H1 (cell line): ENCODE results near the gene LINGO4. TPM values are rescaled to one million over a fixed set of nuclear protein-coding genes. Genes with fewer than 3 reads are reported as not detected.

Source experiments
- CTCF ChIA-PET: fragments of 300-600 bp; sonication (Branson Sonifier 250); formaldehyde crosslinking; loops from one replicate; lab custom pipeline; 2021; ENCODE audit not compliant: partially characterized antibody; lab: Charles Lee
- POLR2A ChIA-PET: fragments of 300-600 bp; sonication (Branson Sonifier 250); formaldehyde crosslinking; loops from one replicate; lab custom pipeline; 2021; ENCODE audit warnings: inconsistent platforms; ENCODE audit not compliant: partially characterized antibody; lab: Charles Lee
- DNase-seq, 2 experiments: peaks; one replicate each; pipeline versions ENCODE4 v3.0.0 to v3.0.0-alpha.2; 2010 to 2022; ENCODE audit warnings: low spot score in 2 of 2, low read depth in 1 of 2, mixed read lengths in 1 of 2
- FAIRE-seq: peaks from 2 replicates; lab custom pipeline; 2011; peaks lifted over from hg19 to GRCh38; lab: Jason Lieb, UNC
- H2AFZ ChIP-seq: 2 replicates; pipeline ENCODE4 v1.8.1; 2012; ENCODE audit warnings: low read length, inconsistent platforms
- H2AK5ac ChIP-seq: 2 replicates; pipeline ENCODE4 v1.6.1; 2013; ENCODE audit warnings: low read depth, low read length
- H2BK120ac ChIP-seq: replicated peaks from 2 replicates; pipeline ENCODE3; 2013; ENCODE audit warnings: low read depth, low read length, inconsistent platforms
- H2BK12ac ChIP-seq: 2 replicates; pipeline ENCODE4 v1.6.1; 2013; ENCODE audit warnings: low read depth, low read length
- H2BK15ac ChIP-seq: 2 replicates; pipeline ENCODE4 v1.6.1; 2013; ENCODE audit warnings: low read length
- H2BK20ac ChIP-seq: 2 replicates; pipeline ENCODE4 v1.6.1; 2013; ENCODE audit warnings: low read length
- H2BK5ac ChIP-seq: 2 replicates; pipeline ENCODE4 v1.6.1; 2013; ENCODE audit warnings: low read depth, low read length
- H3K14ac ChIP-seq: 2 replicates; pipeline ENCODE4 v1.6.1; 2013; ENCODE audit warnings: inconsistent platforms; ENCODE audit not compliant: insufficient read length
- H3K18ac ChIP-seq: 2 replicates; pipeline ENCODE4 v1.6.1; 2013; ENCODE audit warnings: low read length; ENCODE audit errors: extremely low read depth
- H3K23ac ChIP-seq: 2 replicates; pipeline ENCODE4 v1.6.1; 2013; ENCODE audit warnings: inconsistent platforms; ENCODE audit not compliant: insufficient read length
- H3K23me2 ChIP-seq: 2 replicates; pipeline ENCODE4 v1.6.1; 2013; ENCODE audit warnings: low read depth, low read length
- H3K27ac ChIP-seq: 2 replicates; pipeline ENCODE4 v1.6.1; 2011; ENCODE audit warnings: low read depth, low read length, inconsistent platforms
- H3K27me3 ChIP-seq, 4 experiments: replicated peaks in 1 of 4; 1 replicate in 1 of 4; 2 replicates in 3 of 4; pipeline versions ENCODE4 v1.6.1 to v1.8.1; 2011 to 2013; ENCODE audit warnings: low read length in 3 of 4, mild to moderate bottlenecking in 3 of 4, inconsistent platforms in 2 of 4, mixed read lengths in 2 of 4, moderate library complexity in 1 of 4; ENCODE audit not compliant: control insufficient read depth in 3 of 4, insufficient read depth in 3 of 4; ENCODE audit errors: extremely low read depth in 1 of 4
- H3K36me3 ChIP-seq, 4 experiments: 2 replicates each; pipeline versions ENCODE4 v1.6.1 to v1.8.1; 2011 to 2013; ENCODE audit warnings: mild to moderate bottlenecking in 4 of 4, low read length in 3 of 4, moderate library complexity in 2 of 4, control low read depth in 1 of 4, inconsistent platforms in 1 of 4; ENCODE audit not compliant: insufficient read depth in 4 of 4, control insufficient read depth in 2 of 4
- H3K4ac ChIP-seq: replicated peaks from 2 replicates; pipeline ENCODE3; 2013; ENCODE audit warnings: low read length, low read depth, mixed read lengths, inconsistent platforms; ENCODE audit not compliant: insufficient read length
- H3K4me1 ChIP-seq, 4 experiments: replicated peaks in 1 of 4; 1 replicate in 1 of 4; 2 replicates in 3 of 4; pipeline versions ENCODE4 v1.6.1 to v1.8.1; 2011 to 2013; ENCODE audit warnings: low read length in 3 of 4, inconsistent platforms in 2 of 4, mixed read lengths in 1 of 4; ENCODE audit not compliant: insufficient read depth in 4 of 4, control insufficient read depth in 3 of 4
- H3K4me2 ChIP-seq, 2 experiments: 2 replicates each; pipeline versions ENCODE4 v1.6.1 to v1.8.1; 2011 to 2013; ENCODE audit warnings: low read depth in 2 of 2, low read length in 2 of 2, control low read depth in 1 of 2, inconsistent platforms in 1 of 2, mild to moderate bottlenecking in 1 of 2; ENCODE audit not compliant: insufficient read depth in 1 of 2
- H3K4me3 ChIP-seq, 4 experiments: fragments of 200-600, 300-600 bp in 1 of 4; sonication (generic), shearing (Covaris generic), sonication (Bioruptor Twin) in 1 of 4; 2 replicates each; pipeline versions ENCODE4 v1.5.1 to v1.8.1; 2011 to 2016; ENCODE audit warnings: low read length in 4 of 4, low read depth in 3 of 4, control low read depth in 2 of 4, inconsistent platforms in 2 of 4, mild to moderate bottlenecking in 2 of 4, mixed read lengths in 1 of 4, moderate library complexity in 1 of 4; ENCODE audit not compliant: insufficient read depth in 2 of 4; ENCODE audit errors: extremely low read depth in 1 of 4
- H3K56ac ChIP-seq: replicated peaks from 2 replicates; pipeline ENCODE3; 2013; ENCODE audit warnings: low read depth, mild to moderate bottlenecking, mixed read lengths, low read length, inconsistent platforms; ENCODE audit not compliant: insufficient read length
- H3K79me1 ChIP-seq: 2 replicates; pipeline ENCODE4 v1.6.1; 2013; ENCODE audit warnings: low read depth, low read length, control low read depth
- H3K79me2 ChIP-seq, 2 experiments: 2 replicates each; pipeline versions ENCODE4 v1.6.1 to v1.8.1; 2012 to 2013; ENCODE audit warnings: low read length in 2 of 2, mild to moderate bottlenecking in 2 of 2, inconsistent platforms in 1 of 2; ENCODE audit not compliant: insufficient read depth in 2 of 2, control insufficient read depth in 1 of 2
- H3K9ac ChIP-seq, 4 experiments: replicated peaks in 1 of 4; 1 replicate in 1 of 4; 2 replicates in 3 of 4; pipeline versions ENCODE4 v1.6.1 to v1.8.1; 2011 to 2013; ENCODE audit warnings: low read depth in 3 of 4, low read length in 3 of 4, control low read depth in 2 of 4, mild to moderate bottlenecking in 2 of 4, moderate library complexity in 2 of 4, inconsistent platforms in 1 of 4; ENCODE audit errors: extremely low read depth in 1 of 4
- H3K9me3 ChIP-seq, 2 experiments: 2 replicates each; pipeline versions ENCODE4 v1.6.1 to v1.8.1; 2012 to 2013; ENCODE audit warnings: mild to moderate bottlenecking in 2 of 2, moderate library complexity in 2 of 2, control low read depth in 1 of 2, inconsistent platforms in 1 of 2, low read depth in 1 of 2, low read length in 1 of 2, mixed read lengths in 1 of 2; ENCODE audit not compliant: insufficient read depth in 2 of 2
- H4K20me1 ChIP-seq, 2 experiments: replicated peaks in 1 of 2; 2 replicates each; pipeline versions ENCODE3 to v1.8.1; 2011 to 2013; ENCODE audit warnings: inconsistent platforms in 2 of 2, low read length in 2 of 2, mild to moderate bottlenecking in 1 of 2; ENCODE audit not compliant: insufficient read depth in 2 of 2, control insufficient read depth in 1 of 2
- H4K5ac ChIP-seq: 2 replicates; pipeline ENCODE4 v1.6.1; 2013; ENCODE audit warnings: low read length, low read depth, mixed read lengths, inconsistent platforms; ENCODE audit not compliant: insufficient read length
- H4K8ac ChIP-seq: 2 replicates; pipeline ENCODE4 v1.8.0; 2013; ENCODE audit warnings: mild to moderate bottlenecking, moderate library complexity, low read length, inconsistent platforms; ENCODE audit not compliant: insufficient read depth; ENCODE audit errors: extremely low read depth
- H4K91ac ChIP-seq: replicated peaks from 2 replicates; pipeline ENCODE3; 2013; ENCODE audit warnings: low read length, mixed read lengths, inconsistent platforms; ENCODE audit not compliant: insufficient read length
- ASH2L ChIP-seq: fragments of 200-600, 300-600 bp; sonication (generic); IDR thresholded peaks from one replicate; pipeline ENCODE4 v1.7.1; 2017; ENCODE audit warnings: low read length
- CBX5 ChIP-seq: fragments of 300-800, 300-1000 bp; sonication (generic); IDR thresholded peaks from 2 replicates; pipeline ENCODE4 v1.7.1; 2016; ENCODE audit warnings: antibody characterized with exemption, low read length, low read depth
- CBX8 ChIP-seq: fragments of 300-800, 300-1000 bp; sonication (generic); IDR thresholded peaks from 2 replicates; pipeline ENCODE4 v1.7.1; 2016; ENCODE audit warnings: low read depth, low read length, borderline replicate concordance
- EGR1 ChIP-seq: IDR thresholded peaks from 2 replicates; pipeline ENCODE4 v1.6.1; 2011; ENCODE audit warnings: low read depth, low read length, borderline replicate concordance
- GABPA ChIP-seq: IDR thresholded peaks from 2 replicates; pipeline ENCODE4 v1.6.1; 2011; ENCODE audit warnings: mild to moderate bottlenecking, low read length, moderate library complexity, borderline replicate concordance; ENCODE audit not compliant: insufficient read depth
- PHF8 ChIP-seq: fragments of 200-600 bp; sonication (generic); conservative IDR thresholded peaks from 2 replicates; pipeline ENCODE4 v1.7.1; 2012; ENCODE audit warnings: low read depth, mild to moderate bottlenecking, inconsistent platforms, low read length, moderate library complexity
- POU5F1 ChIP-seq: IDR thresholded peaks from 2 replicates; pipeline ENCODE4 v1.6.1; 2011; ENCODE audit warnings: low read depth, mild to moderate bottlenecking, low read length, moderate library complexity
- WGBS, 2 experiments: shearing (Covaris generic) in 1 of 2; methylation state at CpG; one replicate each; pipeline versions ENCODE4 v1.1.6 to v1.1.7; 2013 to 2015; ENCODE audit warnings: low lambda C conversion rate in 2 of 2, mixed read lengths in 2 of 2, inconsistent platforms in 1 of 2, low coverage in 1 of 2, missing lambda C conversion rate in 1 of 2; ENCODE audit not compliant: insufficient replicate concordance in 2 of 2, insufficient coverage in 1 of 2, insufficient read length in 1 of 2; ENCODE audit errors: extremely low coverage in 1 of 2, missing lambda C conversion rate in 1 of 2; 5-methylcytosine and 5-hydroxymethylcytosine counted together
- polyA plus RNA-seq, 7 experiments: library from polyadenylated mRNA; depleted of rRNA in 3 of 7; stranded (reverse) in 5 of 7; unstranded in 2 of 7; fragments of >200 nt in 5 of 7; fragments of 200-250 nt in 2 of 7; gene quantifications; 1 replicate in 5 of 7; 2 replicates in 1 of 7; 4 replicates in 1 of 7; pipeline versions ENCODE4 v1.2.1 to v1.2.3, GENCODE V29; 2011 to 2013; ENCODE audit warnings: missing spikeins in 2 of 7, mixed read lengths in 2 of 7
- total RNA-seq: library from RNA; stranded (reverse); fragmentation: NEBNext Ultra II Directional; extraction: Animal tissue kit (Norgen Biotek cat#: 25700); gene quantifications from 2 replicates; pipeline ENCODE4 v1.2.1, GENCODE V29; 2021
- TF ChIP-seq, protein P1 (sequence below), 3 experiments: IDR thresholded peaks; 1 replicate in 2 of 3; 2 replicates in 1 of 3; pipeline versions ENCODE4 v1.5.1 to v1.6.1; 2011; ENCODE audit warnings: low read length in 3 of 3, mild to moderate bottlenecking in 3 of 3, inconsistent platforms in 2 of 3, low read depth in 1 of 3, moderate library complexity in 1 of 3; ENCODE audit not compliant: insufficient read depth in 1 of 3; ENCODE audit errors: control extremely low read depth in 1 of 3
- TF ChIP-seq, protein P2 (sequence below): IDR thresholded peaks from 2 replicates; pipeline ENCODE4 v1.6.1; 2011; ENCODE audit warnings: low read depth, mild to moderate bottlenecking, low read length; ENCODE audit not compliant: insufficient read depth

Gene LINGO4
- total and polyA plus RNA-seq, 2 of the 8 experiments (the other 6 are each of a cell fraction or from before 2014, with no cell fraction given) = 0.03 TPM; not detected in 1

DNA sequence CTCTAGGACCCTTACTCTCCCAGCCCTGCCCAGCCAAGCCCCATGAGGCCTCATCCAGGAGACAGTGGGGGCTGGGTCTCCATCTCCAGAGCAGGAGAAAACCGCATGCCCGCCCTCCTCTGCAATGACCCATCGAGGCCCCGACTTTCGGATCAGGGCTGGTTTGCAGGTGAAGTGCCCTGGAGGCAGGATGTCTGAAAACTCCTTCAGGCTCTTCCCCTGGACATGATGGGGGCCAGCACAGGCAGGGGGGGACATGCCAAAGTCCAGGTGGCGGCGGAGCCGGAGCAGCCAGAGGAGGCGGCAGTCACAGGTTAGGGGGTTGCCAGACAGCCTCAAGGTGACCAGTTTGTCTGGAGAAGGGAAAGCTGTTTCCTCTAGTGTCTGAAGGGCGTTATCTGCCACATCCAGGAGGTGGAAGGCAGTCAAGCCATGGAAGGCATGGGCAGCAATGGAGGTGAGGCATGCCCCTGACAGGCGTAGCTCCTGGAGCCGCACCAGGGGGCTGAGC is 3.9 kb downstream of the LINGO4 start:
- no peaks in the 10 kb centered on the region for H3K79me2 ChIP-seq
- H3K4ac ChIP-seq = no peak overlapping the region
- no peak overlapping the region for H2AFZ ChIP-seq
- no peak overlapping the region for H2BK12ac ChIP-seq
- no peak for FAIRE-seq
- H3K14ac ChIP-seq = no peak overlapping the region
- no peak overlapping the region for H3K4me2 ChIP-seq
- no peak overlapping the region for H4K5ac ChIP-seq
- H3K4me1 ChIP-seq = no peaks in the 10 kb centered on the region; a peak in 1 of 7 replicates
- no peaks in the 10 kb centered on the region for H3K79me1 ChIP-seq
- no peaks in the 10 kb centered on the region for H3K9me3 ChIP-seq
- TF ChIP-seq EGR1 = no peak
- no peak for TF ChIP-seq CBX5
- TF ChIP-seq, protein P1, sequence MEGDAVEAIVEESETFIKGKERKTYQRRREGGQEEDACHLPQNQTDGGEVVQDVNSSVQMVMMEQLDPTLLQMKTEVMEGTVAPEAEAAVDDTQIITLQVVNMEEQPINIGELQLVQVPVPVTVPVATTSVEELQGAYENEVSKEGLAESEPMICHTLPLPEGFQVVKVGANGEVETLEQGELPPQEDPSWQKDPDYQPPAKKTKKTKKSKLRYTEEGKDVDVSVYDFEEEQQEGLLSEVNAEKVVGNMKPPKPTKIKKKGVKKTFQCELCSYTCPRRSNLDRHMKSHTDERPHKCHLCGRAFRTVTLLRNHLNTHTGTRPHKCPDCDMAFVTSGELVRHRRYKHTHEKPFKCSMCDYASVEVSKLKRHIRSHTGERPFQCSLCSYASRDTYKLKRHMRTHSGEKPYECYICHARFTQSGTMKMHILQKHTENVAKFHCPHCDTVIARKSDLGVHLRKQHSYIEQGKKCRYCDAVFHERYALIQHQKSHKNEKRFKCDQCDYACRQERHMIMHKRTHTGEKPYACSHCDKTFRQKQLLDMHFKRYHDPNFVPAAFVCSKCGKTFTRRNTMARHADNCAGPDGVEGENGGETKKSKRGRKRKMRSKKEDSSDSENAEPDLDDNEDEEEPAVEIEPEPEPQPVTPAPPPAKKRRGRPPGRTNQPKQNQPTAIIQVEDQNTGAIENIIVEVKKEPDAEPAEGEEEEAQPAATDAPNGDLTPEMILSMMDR (IDR thresholded peaks at IDR 0.05; ENCODE audit: control extremely low read depth in 1 of 3, insufficient read depth in 1 of 3, low read depth in 1 of 3, low read length in 3 of 3) = no peak
- TF ChIP-seq, protein P2, sequence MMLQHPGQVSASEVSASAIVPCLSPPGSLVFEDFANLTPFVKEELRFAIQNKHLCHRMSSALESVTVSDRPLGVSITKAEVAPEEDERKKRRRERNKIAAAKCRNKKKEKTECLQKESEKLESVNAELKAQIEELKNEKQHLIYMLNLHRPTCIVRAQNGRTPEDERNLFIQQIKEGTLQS = no peak
- TF ChIP-seq PHF8 = no peak
- no peak for TF ChIP-seq ASH2L
- no peak for TF ChIP-seq GABPA
- TF ChIP-seq CBX8 = no peak
- TF ChIP-seq POU5F1 = no peak
- no peaks in the 10 kb centered on the region for H4K20me1 ChIP-seq
- no peak overlapping the region for H2BK120ac ChIP-seq
- no peak overlapping the region for H3K23ac ChIP-seq
- no peak overlapping the region for H3K18ac ChIP-seq
- POLR2A ChIA-PET = interaction anchor here (1.4 to 3.2 kb wide), 2 partner anchors 10 to 38 kb away, joined by 3 to 9 read pairs; partner anchors contain the start of gene MRPL9
- WGBS, 2 experiments = 97% methylated on average over 12 of the region's 12 CpGs; no CpG with 5 or more reads in 1 of the 2 experiments
- H2BK5ac ChIP-seq = no peak overlapping the region
- no peak overlapping the region for H3K9ac ChIP-seq
- no peak overlapping the region for H2AK5ac ChIP-seq
- H3K4me3 ChIP-seq = no peak overlapping the region
- H3K23me2 ChIP-seq = no peaks in the 10 kb centered on the region
- no peak overlapping the region for H2BK15ac ChIP-seq
- H2BK20ac ChIP-seq = no peak overlapping the region
- no peaks in the 10 kb centered on the region for H3K36me3 ChIP-seq
- CTCF ChIA-PET = interaction anchor here (1.6 to 2.4 kb wide), 4 partner anchors 10 to 33 kb away, joined by 5 to 9 read pairs (median 8); partner anchors contain the start of gene TDRKH
- no peak overlapping the region for H4K91ac ChIP-seq
- no peak for DNase-seq
- 0 out of 2 replicates have a peak overlapping the region, but pooled peaks have one; percentile 8 for H4K8ac ChIP-seq
- H3K56ac ChIP-seq = no peak overlapping the region
- peaks cover 0 to 3% (median 1%) of the 10 kb centered on the region in 4 experiments; a peak in 1 of 7 replicates for H3K27me3 ChIP-seq
- no peak overlapping the region for H3K27ac ChIP-seq
